Neural cell (in vitro differentiated cells): Measurements from ENCODE around the gene THAP8. TPM values are rescaled to one million over a fixed set of nuclear protein-coding genes. Genes with fewer than 3 reads are reported as not detected.

ENCODE experiments used
- H2AFZ ChIP-seq: fragments of 200-600, 300-800 bp; sonication (generic), shearing (Covaris generic); 2 replicates; pipeline ENCODE4 v1.6.0; 2014; ENCODE audit warnings: low read depth, mild to moderate bottlenecking, antibody characterized with exemption, low read length, moderate library complexity
- H3F3A ChIP-seq: fragments of 200-600 bp; shearing (Covaris generic); 2 replicates; pipeline ENCODE4 v1.6.1; 2016; ENCODE audit warnings: mild to moderate bottlenecking, moderate library complexity, mixed read lengths, antibody characterized with exemption, low read length; ENCODE audit not compliant: insufficient read depth, poor library complexity, severe bottlenecking
- H3K27ac ChIP-seq: fragments of 200-600, 300-800 bp; sonication (generic), shearing (Covaris generic); 2 replicates; pipeline ENCODE4 v1.5.1; 2014; ENCODE audit warnings: mild to moderate bottlenecking, low read length, moderate library complexity
- H3K27me3 ChIP-seq: fragments of 300-800, 200-600 bp; sonication (generic), shearing (Covaris generic); 2 replicates; pipeline ENCODE4 v1.6.0; 2014; ENCODE audit warnings: mild to moderate bottlenecking, low read depth, low read length, moderate library complexity; ENCODE audit not compliant: insufficient read depth
- H3K36me3 ChIP-seq: fragments of 300-800, 200-600 bp; sonication (generic), shearing (Covaris generic); 2 replicates; pipeline ENCODE4 v1.5.1; 2014; ENCODE audit warnings: mild to moderate bottlenecking, antibody characterized with exemption, low read length, moderate library complexity; ENCODE audit not compliant: insufficient read depth
- H3K4me2 ChIP-seq: fragments of 300-800, 200-600 bp; sonication (generic), shearing (Covaris generic); 2 replicates; pipeline ENCODE4 v1.6.0; 2014; ENCODE audit warnings: mild to moderate bottlenecking, low read length
- H3K4me3 ChIP-seq: fragments of 300-800, 200-600 bp; sonication (generic), shearing (Covaris generic); 2 replicates; pipeline ENCODE4 v1.5.1; 2014; ENCODE audit warnings: mild to moderate bottlenecking, low read length, moderate library complexity
- H3K79me2 ChIP-seq: fragments of 200-600 bp; shearing (Covaris generic); replicated peaks from 2 replicates; pipeline ENCODE4 v1.6.0; 2014; ENCODE audit warnings: mild to moderate bottlenecking, low read length, moderate library complexity; ENCODE audit not compliant: insufficient read depth
- H3K9ac ChIP-seq: fragments of 300-800, 200-600 bp; sonication (generic), shearing (Covaris generic); 2 replicates; pipeline ENCODE4 v1.6.1; 2016; ENCODE audit warnings: mild to moderate bottlenecking, low read length, mixed read lengths
- H3K9me2 ChIP-seq: fragments of 200-600 bp; shearing (Covaris generic); 2 replicates; pipeline ENCODE4 v1.6.1; 2016; ENCODE audit warnings: mild to moderate bottlenecking, low read length, mixed read lengths; ENCODE audit not compliant: insufficient read depth
- H3K9me3 ChIP-seq: fragments of 200-600, 300-800 bp; sonication (generic), shearing (Covaris generic); 2 replicates; pipeline ENCODE4 v1.6.1; 2016; ENCODE audit warnings: mild to moderate bottlenecking, mixed run types, low read length, moderate library complexity, mixed read lengths
- H4K20me1 ChIP-seq: fragments of 200-600 bp; shearing (Covaris generic); 2 replicates; pipeline ENCODE4 v1.6.1; 2016; ENCODE audit warnings: mild to moderate bottlenecking, mixed run types; ENCODE audit not compliant: insufficient read depth
- EP300 ChIP-seq: fragments of 450-650 bp; conservative IDR thresholded peaks from 2 replicates; pipeline ENCODE4 v1.6.1; 2014; ENCODE audit warnings: antibody characterized with exemption, mild to moderate bottlenecking, moderate library complexity; ENCODE audit not compliant: poor library complexity, severe bottlenecking
- EZH2 ChIP-seq: fragments of 200-600, 300-800 bp; shearing (Covaris generic), sonication (generic); IDR thresholded peaks from 2 replicates; pipeline ENCODE4 v1.6.1; 2014; ENCODE audit warnings: antibody characterized with exemption, low read length, borderline replicate concordance, mild to moderate bottlenecking; ENCODE audit not compliant: insufficient read depth, poor library complexity, severe bottlenecking
- MXI1 ChIP-seq: fragments of 450-650 bp; conservative IDR thresholded peaks from 2 replicates; pipeline ENCODE4 v1.6.1; 2014; ENCODE audit warnings: antibody characterized with exemption, mild to moderate bottlenecking; ENCODE audit not compliant: poor library complexity, severe bottlenecking
- POLR2AphosphoS5 ChIP-seq: IDR thresholded peaks from 2 replicates; pipeline ENCODE4 v1.6.1; 2012
- RAD21 ChIP-seq: fragments of 450-650 bp; conservative IDR thresholded peaks from 2 replicates; pipeline ENCODE4 v1.6.1; 2014; ENCODE audit warnings: antibody characterized with exemption, mild to moderate bottlenecking, moderate library complexity
- SMC3 ChIP-seq: fragments of 450-650 bp; conservative IDR thresholded peaks from 2 replicates; pipeline ENCODE4 v1.6.1; 2014; ENCODE audit warnings: antibody characterized with exemption, mild to moderate bottlenecking, moderate library complexity; ENCODE audit not compliant: poor library complexity
- TAF1 ChIP-seq: IDR thresholded peaks from 2 replicates; pipeline ENCODE4 v1.6.1; 2012; ENCODE audit warnings: low read depth
- polyA plus RNA-seq: library from polyadenylated mRNA; depleted of rRNA; stranded (reverse); fragments of >200 nt; gene quantifications from 2 replicates; pipeline ENCODE4 v1.2.3, GENCODE V29; 2014
- TF ChIP-seq, protein P1 (sequence below): fragments of 450-650 bp; IDR thresholded peaks from 2 replicates; pipeline ENCODE4 v1.5.1; 2014; ENCODE audit warnings: antibody characterized with exemption, mild to moderate bottlenecking, moderate library complexity; ENCODE audit not compliant: poor library complexity, severe bottlenecking
- TF ChIP-seq, protein P2 (sequence below): IDR thresholded peaks from 2 replicates; pipeline ENCODE4 v1.6.1; 2012; ENCODE audit warnings: borderline replicate concordance

The THAP8 gene
- polyA plus RNA-seq, 1 donor from 2014 or later: 5.5 TPM

- Histone ChIP-seq H3K4me2 (no peak overlapping the region), H3K9me3 (no peaks in the 10 kb centered on the region), H2AFZ (no peak overlapping the region), H3K9ac (no peak overlapping the region), H3K9me2 (no peaks in the 10 kb centered on the region), H3K79me2 (peaks cover 6% of the 10 kb centered on the region), H3K27ac (no peak overlapping the region), H3K4me3 (no peak overlapping the region), H3F3A (no peaks in the 10 kb centered on the region), H4K20me1 (no peaks in the 10 kb centered on the region), H3K27me3 (peaks cover 9% of the 10 kb centered on the region), H3K36me3 (no peaks in the 10 kb centered on the region)
- no peak for TF ChIP-seq EZH2
- TF ChIP-seq, protein P1, sequence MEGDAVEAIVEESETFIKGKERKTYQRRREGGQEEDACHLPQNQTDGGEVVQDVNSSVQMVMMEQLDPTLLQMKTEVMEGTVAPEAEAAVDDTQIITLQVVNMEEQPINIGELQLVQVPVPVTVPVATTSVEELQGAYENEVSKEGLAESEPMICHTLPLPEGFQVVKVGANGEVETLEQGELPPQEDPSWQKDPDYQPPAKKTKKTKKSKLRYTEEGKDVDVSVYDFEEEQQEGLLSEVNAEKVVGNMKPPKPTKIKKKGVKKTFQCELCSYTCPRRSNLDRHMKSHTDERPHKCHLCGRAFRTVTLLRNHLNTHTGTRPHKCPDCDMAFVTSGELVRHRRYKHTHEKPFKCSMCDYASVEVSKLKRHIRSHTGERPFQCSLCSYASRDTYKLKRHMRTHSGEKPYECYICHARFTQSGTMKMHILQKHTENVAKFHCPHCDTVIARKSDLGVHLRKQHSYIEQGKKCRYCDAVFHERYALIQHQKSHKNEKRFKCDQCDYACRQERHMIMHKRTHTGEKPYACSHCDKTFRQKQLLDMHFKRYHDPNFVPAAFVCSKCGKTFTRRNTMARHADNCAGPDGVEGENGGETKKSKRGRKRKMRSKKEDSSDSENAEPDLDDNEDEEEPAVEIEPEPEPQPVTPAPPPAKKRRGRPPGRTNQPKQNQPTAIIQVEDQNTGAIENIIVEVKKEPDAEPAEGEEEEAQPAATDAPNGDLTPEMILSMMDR: no peak
- no peak for TF ChIP-seq RAD21
- no peak for TF ChIP-seq TAF1
Measured at GRCh38 chr19:35990771-35991730, 63.0 kb downstream of the THAP8 start.

DNA sequence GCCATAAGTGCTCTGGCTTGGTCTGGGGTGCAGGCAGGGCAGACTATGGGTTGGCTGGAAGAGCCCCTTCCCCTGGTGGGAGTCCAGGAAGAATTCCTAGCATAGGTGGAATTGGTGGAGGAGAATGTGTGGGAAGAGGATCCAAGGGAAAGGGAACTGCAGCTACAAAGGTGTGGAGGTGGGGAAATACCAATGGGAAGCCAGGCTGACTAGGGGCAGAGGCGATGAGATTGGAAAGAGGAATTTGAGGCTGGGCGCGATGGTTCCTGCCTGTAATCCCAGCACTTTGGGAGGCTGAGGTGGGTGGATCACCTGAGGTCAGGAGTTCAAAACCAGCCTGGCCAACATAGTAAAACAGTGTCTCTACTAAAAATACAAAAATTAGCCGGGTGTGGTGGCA lies 63.9 kb downstream of the THAP8 start:
- Histone ChIP-seq H3F3A (no peaks in the 10 kb centered on the region), H3K9me2 (no peaks in the 10 kb centered on the region), H3K36me3 (no peaks in the 10 kb centered on the region), H3K4me3 (no peak overlapping the region), H3K27me3 (peaks cover 14% of the 10 kb centered on the region), H3K79me2 (no peaks in the 10 kb centered on the region), H4K20me1 (no peaks in the 10 kb centered on the region), H2AFZ (no peak overlapping the region), H3K9me3 (no peaks in the 10 kb centered on the region), H3K4me2 (no peak overlapping the region), H3K9ac (no peak overlapping the region), H3K27ac (no peak overlapping the region)
- TF ChIP-seq EZH2 (no peak), SMC3 (no peak), TAF1 (no peak), EP300 (no peak), MXI1 (no peak), RAD21 (no peak), POLR2AphosphoS5 (no peak)
- TF ChIP-seq, protein P2, sequence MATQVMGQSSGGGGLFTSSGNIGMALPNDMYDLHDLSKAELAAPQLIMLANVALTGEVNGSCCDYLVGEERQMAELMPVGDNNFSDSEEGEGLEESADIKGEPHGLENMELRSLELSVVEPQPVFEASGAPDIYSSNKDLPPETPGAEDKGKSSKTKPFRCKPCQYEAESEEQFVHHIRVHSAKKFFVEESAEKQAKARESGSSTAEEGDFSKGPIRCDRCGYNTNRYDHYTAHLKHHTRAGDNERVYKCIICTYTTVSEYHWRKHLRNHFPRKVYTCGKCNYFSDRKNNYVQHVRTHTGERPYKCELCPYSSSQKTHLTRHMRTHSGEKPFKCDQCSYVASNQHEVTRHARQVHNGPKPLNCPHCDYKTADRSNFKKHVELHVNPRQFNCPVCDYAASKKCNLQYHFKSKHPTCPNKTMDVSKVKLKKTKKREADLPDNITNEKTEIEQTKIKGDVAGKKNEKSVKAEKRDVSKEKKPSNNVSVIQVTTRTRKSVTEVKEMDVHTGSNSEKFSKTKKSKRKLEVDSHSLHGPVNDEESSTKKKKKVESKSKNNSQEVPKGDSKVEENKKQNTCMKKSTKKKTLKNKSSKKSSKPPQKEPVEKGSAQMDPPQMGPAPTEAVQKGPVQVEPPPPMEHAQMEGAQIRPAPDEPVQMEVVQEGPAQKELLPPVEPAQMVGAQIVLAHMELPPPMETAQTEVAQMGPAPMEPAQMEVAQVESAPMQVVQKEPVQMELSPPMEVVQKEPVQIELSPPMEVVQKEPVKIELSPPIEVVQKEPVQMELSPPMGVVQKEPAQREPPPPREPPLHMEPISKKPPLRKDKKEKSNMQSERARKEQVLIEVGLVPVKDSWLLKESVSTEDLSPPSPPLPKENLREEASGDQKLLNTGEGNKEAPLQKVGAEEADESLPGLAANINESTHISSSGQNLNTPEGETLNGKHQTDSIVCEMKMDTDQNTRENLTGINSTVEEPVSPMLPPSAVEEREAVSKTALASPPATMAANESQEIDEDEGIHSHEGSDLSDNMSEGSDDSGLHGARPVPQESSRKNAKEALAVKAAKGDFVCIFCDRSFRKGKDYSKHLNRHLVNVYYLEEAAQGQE: no peak
- TF ChIP-seq, protein P1: no peak
